ENCODE results near the gene FADS6. TPM values are rescaled to one million over a fixed set of nuclear protein-coding genes. Genes with fewer than 3 reads are reported as not detected.
"Not testable (repeated sequence)": the region's sequence is repeated elsewhere in the genome, so short reads cannot be mapped to it uniquely, and the experiment has no call there.

Gene FADS6
- total RNA-seq, 3 donors from 2014 or later: 0.14 to 4.2 (median 1.1) TPM

DNA sequence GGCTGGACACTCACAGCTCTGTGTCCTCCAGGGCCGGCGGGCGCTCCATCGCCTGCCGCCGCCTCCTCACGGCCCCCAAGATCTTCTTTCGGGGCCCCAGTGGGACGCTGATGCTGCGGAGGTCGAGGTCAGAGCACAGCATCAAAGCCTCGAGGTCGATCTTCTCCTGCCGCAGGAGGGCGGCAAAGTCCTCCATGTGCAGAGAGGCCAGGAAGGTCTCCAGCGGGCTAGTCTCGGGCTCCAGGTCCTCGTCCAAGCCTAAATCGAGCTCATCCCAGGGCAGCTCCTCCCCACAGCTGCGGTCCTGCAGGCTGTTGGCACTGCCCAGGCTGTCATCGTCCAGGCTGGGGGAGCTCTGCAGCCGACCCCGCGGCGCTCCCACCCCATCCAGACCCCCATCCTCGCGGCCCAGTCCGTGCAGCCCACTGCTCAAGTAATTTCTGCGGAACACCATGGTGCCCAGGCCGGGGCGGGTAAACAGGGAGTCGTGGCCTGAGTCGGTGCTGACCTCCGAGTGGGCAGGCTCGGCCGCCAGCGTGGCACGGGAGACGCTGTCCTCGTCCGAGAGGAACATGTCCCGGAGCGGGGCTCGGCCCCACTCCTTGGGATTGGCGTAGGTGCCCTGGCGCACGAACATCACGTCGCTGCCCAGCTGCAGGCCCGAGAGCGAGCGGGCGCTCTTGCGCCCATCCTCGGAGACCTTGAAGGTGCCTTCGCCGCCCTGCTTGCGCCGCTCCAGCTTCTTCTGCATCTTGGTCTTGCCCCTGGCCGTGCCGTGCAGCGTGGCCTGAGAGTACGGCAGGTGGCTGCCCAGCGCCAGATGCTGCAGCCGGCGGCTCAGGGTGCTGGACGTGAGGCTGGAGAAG is 26.2 kb upstream of the FADS6 start:
- Histone ChIP-seq H3K4me1 (ENCODE audit: low read depth) (peaks cover 11% of the 10 kb centered on the region), H3K4me3 (no peak overlapping the region), H3K36me3 (ENCODE audit: low read depth) (no peaks in the 10 kb centered on the region), H3K9me3 (no peaks in the 10 kb centered on the region)
- TF ChIP-seq, protein P1, sequence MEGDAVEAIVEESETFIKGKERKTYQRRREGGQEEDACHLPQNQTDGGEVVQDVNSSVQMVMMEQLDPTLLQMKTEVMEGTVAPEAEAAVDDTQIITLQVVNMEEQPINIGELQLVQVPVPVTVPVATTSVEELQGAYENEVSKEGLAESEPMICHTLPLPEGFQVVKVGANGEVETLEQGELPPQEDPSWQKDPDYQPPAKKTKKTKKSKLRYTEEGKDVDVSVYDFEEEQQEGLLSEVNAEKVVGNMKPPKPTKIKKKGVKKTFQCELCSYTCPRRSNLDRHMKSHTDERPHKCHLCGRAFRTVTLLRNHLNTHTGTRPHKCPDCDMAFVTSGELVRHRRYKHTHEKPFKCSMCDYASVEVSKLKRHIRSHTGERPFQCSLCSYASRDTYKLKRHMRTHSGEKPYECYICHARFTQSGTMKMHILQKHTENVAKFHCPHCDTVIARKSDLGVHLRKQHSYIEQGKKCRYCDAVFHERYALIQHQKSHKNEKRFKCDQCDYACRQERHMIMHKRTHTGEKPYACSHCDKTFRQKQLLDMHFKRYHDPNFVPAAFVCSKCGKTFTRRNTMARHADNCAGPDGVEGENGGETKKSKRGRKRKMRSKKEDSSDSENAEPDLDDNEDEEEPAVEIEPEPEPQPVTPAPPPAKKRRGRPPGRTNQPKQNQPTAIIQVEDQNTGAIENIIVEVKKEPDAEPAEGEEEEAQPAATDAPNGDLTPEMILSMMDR (IDR thresholded peaks at IDR 0.05): no peak
- DNase-seq: peak in 2 of 3 donors; percentile 24 to 43
- intact Hi-C loops (cut with DNase I, micrococcal nuclease): no loop called here
- no peak for ATAC-seq

DNA sequence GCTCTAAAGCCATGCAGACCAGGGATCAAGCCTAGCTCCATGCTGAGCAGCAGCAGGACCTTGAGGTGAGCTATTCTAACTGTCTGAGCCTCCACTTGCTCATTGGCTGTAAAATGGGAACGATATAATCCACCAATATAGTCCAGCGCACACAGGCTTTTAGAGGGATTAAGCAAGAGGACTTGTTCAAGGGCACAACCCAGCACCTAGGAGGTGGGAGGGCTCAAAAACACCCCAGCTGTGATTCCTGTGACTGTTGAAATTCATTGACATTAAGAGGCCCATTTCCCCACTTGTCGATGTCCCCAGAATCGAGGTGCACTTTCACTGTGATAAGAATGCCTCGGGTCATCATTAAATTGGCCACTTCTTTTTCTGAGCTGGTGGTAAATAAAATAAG is 25.5 kb upstream of the FADS6 start:
- Histone ChIP-seq H3K4me1 (ENCODE audit: low read depth) (peaks cover 9% of the 10 kb centered on the region), H3K9me3 (no peaks in the 10 kb centered on the region), H3K4me3 (no peak overlapping the region), H3K36me3 (ENCODE audit: low read depth) (no peaks in the 10 kb centered on the region)
- TF ChIP-seq, protein P1 (IDR thresholded peaks at IDR 0.05): no peak
- intact Hi-C loops (cut with DNase I, micrococcal nuclease): no loop called here
- DNase-seq: no peak
- ATAC-seq: no peak

DNA sequence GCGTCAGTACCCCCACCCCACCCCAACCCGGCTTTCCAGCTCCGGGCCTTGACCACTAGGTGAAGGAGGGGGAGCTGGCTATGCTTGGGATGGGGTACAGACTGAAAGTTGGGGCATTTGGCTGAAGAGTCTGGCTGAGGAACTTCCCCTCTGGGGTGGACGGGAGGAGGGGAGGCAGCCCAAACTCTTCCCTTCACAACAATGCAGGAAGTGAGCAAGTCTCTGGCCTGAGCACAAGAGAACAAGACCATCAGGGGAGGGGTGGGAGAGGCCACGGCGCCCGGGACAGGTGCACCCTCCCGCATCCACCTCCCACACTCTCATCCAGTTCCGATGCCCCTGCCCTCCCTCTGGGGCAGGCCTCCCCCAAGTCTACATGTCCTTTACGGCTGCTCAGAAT is 24.0 kb upstream of the FADS6 start:
- no peak for ATAC-seq
- TF ChIP-seq, protein P1 (IDR thresholded peaks at IDR 0.05): no peak
- no peak overlapping the region for H3K4me3 ChIP-seq
- H3K36me3 ChIP-seq (ENCODE audit: low read depth): no peaks in the 10 kb centered on the region
- H3K4me1 ChIP-seq (ENCODE audit: low read depth): no peaks in the 10 kb centered on the region
- DNase-seq: no peak
- intact Hi-C loops (cut with DNase I, micrococcal nuclease): no loop called here
- H3K9me3 ChIP-seq: no peaks in the 10 kb centered on the region

DNA sequence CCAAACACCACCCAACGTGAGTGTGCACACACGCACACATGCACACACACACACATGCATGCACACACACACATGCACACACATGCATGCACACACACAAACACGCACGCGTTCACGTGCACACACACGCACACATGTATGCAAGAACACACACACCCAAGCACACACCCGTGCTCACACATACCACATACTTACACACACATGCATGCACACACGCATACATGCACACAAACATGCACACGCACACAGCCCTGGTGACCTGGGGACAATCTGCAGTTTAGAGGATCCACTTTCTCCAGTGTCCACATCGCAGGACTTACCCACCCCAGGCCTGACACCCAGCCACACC is 23.4 kb upstream of the FADS6 start:
- TF ChIP-seq, protein P1 (IDR thresholded peaks at IDR 0.05): no peak
- H3K36me3 ChIP-seq (ENCODE audit: low read depth): no peaks in the 10 kb centered on the region
- ATAC-seq (no peak), DNase-seq (no peak)
- intact Hi-C loops (cut with DNase I, micrococcal nuclease): no loop called here
- H3K4me1 ChIP-seq (ENCODE audit: low read depth): no peaks in the 10 kb centered on the region
- H3K9me3 ChIP-seq: no peaks in the 10 kb centered on the region
- H3K4me3 ChIP-seq: no peak overlapping the region

DNA sequence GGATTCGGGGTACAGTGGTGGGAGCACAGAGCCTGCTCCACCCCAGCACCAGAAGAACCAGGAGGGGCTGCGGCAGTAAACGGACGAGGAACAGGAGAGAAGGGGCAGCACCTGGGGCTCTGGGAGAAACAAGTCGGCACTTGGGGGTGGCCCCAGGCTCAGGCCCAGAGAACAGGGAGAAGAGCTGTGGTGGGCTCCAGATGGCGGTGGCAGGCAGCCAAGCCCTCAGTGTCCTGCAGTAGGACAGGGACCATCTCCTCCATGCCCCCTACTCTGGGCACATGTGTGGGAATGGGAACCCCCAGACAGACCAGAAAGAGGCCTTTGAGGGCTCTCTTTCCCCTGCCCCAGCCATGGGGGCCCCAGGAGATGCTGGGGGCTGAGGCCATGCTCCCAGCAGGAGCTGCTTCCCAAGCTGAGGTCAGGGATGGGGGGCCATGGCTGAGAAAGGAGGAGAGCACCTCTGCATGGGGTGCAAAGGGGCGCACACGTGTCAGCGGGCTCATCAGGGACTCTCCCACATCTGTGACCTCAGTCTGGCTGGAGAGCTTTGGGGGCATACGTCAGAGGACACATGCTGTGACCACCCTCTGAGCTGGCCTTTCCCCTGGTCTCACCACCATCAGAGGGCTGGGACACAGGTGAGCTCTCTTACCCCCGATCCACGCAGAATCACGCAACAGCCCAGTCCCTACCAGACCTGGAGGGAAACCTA is 22.9 kb upstream of the FADS6 start:
- Histone ChIP-seq H3K36me3 (ENCODE audit: low read depth) (no peaks in the 10 kb centered on the region), H3K4me1 (ENCODE audit: low read depth) (no peaks in the 10 kb centered on the region), H3K4me3 (no peak overlapping the region), H3K9me3 (no peaks in the 10 kb centered on the region)
- intact Hi-C loops (cut with DNase I, micrococcal nuclease): no loop called here
- DNase-seq (no peak), ATAC-seq (no peak)
- TF ChIP-seq, protein P1 (IDR thresholded peaks at IDR 0.05): no peak

DNA sequence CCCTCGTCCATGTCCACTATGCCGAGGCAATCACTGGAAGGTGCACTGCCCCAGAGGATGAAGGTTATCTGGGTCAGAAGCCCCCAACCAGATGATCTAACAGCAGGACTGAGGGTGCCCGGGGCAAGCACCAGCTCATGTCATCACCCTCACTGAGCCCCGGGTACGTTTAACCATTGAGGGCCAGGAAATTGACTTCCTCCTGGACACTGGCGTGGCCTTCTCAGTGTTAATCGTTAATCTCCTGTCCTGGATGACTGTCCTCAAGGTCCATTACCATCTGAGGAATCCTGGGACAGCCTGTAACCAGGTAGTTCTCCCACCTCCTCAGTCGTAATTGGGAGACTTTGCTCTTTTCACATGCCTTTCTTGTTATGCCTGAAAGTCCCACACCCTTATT is 18.0 kb upstream of the FADS6 start:
- H3K4me1 ChIP-seq (ENCODE audit: low read depth); intact Hi-C loops (cut with DNase I, micrococcal nuclease); H3K9me3 ChIP-seq; DNase-seq; H3K36me3 ChIP-seq (ENCODE audit: low read depth); H3K4me3 ChIP-seq; ATAC-seq: not testable (repeated sequence)

DNA sequence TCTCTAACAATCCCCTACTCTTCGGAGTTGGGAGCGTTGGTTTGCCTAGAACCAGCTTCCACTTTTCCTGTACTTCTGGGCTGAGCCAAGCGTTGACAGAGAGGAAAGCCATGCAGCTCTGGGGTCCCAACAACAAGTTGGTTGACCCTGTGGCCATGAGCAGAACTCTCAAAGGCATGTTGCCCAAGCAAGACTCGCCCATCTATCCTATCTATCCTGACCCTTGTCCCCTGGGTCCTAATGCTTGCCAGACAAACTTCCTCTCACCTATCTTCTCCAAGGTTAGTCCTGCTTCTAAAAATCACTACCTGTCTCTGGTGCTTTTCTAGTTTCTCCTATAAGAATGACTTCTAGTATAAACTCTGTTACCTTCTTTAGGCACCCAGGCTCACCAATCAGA is 15.7 kb upstream of the FADS6 start:
- ATAC-seq; DNase-seq; H3K36me3 ChIP-seq (ENCODE audit: low read depth); H3K4me3 ChIP-seq; intact Hi-C loops (cut with DNase I, micrococcal nuclease); H3K4me1 ChIP-seq (ENCODE audit: low read depth); H3K9me3 ChIP-seq: not testable (repeated sequence)

Data from mucosa of descending colon (tissue), 3 donors.